HCT116 (cell line): Measurements from ENCODE around the gene TANC1.

Source experiments
- EZH2 ChIP-seq: fragments of 200-600 bp; sonication (generic); IDR thresholded peaks from 2 replicates; pipeline ENCODE4 v1.6.1; 2017; ENCODE audit warnings: antibody characterized with exemption, mixed run types
- EZH2phosphoT487 ChIP-seq: fragments of 200-600 bp; IDR thresholded peaks from 2 replicates; pipeline ENCODE4 v1.6.1; 2018; ENCODE audit warnings: antibody characterized with exemption, borderline replicate concordance
- POLR2A ChIP-seq: IDR thresholded peaks from 2 replicates; pipeline ENCODE4 v1.7.0; 2011; ENCODE audit warnings: borderline replicate concordance; ENCODE audit not compliant: insufficient read depth, insufficient read length; ENCODE audit errors: extremely low read depth
- RAD21 ChIP-seq: IDR thresholded peaks from 2 replicates; pipeline ENCODE4 v1.6.1; 2012; ENCODE audit warnings: low read depth, mild to moderate bottlenecking
- SRF ChIP-seq: IDR thresholded peaks from 2 replicates; pipeline ENCODE4 v1.6.1; 2012; ENCODE audit warnings: low read depth
- YY1 ChIP-seq: IDR thresholded peaks from 2 replicates; pipeline ENCODE4 v1.6.1; 2011; ENCODE audit warnings: low read length, low read depth, moderate library complexity, mild to moderate bottlenecking; ENCODE audit not compliant: insufficient replicate concordance; ENCODE audit errors: extremely low read depth
- TF ChIP-seq, protein P1 (sequence below), 3 experiments: fragments of 200-600 bp in 1 of 3; sonication (generic) in 1 of 3; IDR thresholded peaks in 2 of 3; conservative IDR thresholded peaks in 1 of 3; 2 replicates each; pipeline ENCODE4 v1.5.1; 2012 to 2017; ENCODE audit warnings: low read depth in 2 of 3, low read length in 2 of 3, antibody characterized with exemption in 1 of 3, borderline replicate concordance in 1 of 3, control low read depth in 1 of 3, mild to moderate bottlenecking in 1 of 3, mixed read lengths in 1 of 3, mixed run types in 1 of 3, moderate library complexity in 1 of 3; ENCODE audit not compliant: insufficient read depth in 1 of 3
- TF ChIP-seq, protein P2 (sequence below): IDR thresholded peaks from 2 replicates; pipeline ENCODE4 v1.6.1; 2011; ENCODE audit warnings: mild to moderate bottlenecking, low read length, moderate library complexity; ENCODE audit not compliant: insufficient replicate concordance; ENCODE audit errors: extremely low read depth
- TF ChIP-seq, protein P3 (sequence below): IDR thresholded peaks from 2 replicates; pipeline ENCODE4 v1.6.1; 2012; ENCODE audit warnings: low read depth
- TF ChIP-seq, protein P4 (sequence below): IDR thresholded peaks from 2 replicates; pipeline ENCODE4 v1.6.1; 2012

DNA sequence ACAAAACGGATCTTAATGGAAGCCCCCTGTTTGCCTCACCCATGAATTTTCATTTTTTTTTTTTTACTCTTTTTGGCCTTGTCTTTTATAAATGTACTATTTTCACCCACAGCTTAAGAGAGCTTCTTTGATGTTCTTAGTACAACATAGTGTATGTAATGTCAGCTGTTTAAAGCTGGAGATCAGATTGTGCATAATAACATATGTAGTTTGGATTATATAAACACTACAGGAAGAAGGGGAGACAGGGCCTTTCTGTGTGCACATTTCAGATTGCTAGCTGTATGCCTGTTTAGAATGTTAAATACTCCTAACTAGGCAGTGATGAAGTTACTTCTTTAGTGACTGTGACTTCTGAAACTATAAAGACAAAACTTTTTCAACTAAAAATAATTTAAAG is 2.1 kb upstream of the TANC1 start:
- no peak for TF ChIP-seq YY1
- TF ChIP-seq, protein P1, sequence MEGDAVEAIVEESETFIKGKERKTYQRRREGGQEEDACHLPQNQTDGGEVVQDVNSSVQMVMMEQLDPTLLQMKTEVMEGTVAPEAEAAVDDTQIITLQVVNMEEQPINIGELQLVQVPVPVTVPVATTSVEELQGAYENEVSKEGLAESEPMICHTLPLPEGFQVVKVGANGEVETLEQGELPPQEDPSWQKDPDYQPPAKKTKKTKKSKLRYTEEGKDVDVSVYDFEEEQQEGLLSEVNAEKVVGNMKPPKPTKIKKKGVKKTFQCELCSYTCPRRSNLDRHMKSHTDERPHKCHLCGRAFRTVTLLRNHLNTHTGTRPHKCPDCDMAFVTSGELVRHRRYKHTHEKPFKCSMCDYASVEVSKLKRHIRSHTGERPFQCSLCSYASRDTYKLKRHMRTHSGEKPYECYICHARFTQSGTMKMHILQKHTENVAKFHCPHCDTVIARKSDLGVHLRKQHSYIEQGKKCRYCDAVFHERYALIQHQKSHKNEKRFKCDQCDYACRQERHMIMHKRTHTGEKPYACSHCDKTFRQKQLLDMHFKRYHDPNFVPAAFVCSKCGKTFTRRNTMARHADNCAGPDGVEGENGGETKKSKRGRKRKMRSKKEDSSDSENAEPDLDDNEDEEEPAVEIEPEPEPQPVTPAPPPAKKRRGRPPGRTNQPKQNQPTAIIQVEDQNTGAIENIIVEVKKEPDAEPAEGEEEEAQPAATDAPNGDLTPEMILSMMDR (IDR thresholded peaks at IDR 0.05 in 2 of 3, conservative IDR thresholded peaks at IDR 0.05 in 1 of 3; ENCODE audit: borderline replicate concordance in 1 of 3, insufficient read depth in 1 of 3, low read depth in 2 of 3, low read length in 2 of 3): no peak
- TF ChIP-seq, protein P2, sequence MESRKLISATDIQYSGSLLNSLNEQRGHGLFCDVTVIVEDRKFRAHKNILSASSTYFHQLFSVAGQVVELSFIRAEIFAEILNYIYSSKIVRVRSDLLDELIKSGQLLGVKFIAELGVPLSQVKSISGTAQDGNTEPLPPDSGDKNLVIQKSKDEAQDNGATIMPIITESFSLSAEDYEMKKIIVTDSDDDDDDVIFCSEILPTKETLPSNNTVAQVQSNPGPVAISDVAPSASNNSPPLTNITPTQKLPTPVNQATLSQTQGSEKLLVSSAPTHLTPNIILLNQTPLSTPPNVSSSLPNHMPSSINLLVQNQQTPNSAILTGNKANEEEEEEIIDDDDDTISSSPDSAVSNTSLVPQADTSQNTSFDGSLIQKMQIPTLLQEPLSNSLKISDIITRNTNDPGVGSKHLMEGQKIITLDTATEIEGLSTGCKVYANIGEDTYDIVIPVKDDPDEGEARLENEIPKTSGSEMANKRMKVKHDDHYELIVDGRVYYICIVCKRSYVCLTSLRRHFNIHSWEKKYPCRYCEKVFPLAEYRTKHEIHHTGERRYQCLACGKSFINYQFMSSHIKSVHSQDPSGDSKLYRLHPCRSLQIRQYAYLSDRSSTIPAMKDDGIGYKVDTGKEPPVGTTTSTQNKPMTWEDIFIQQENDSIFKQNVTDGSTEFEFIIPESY: no peak
- TF ChIP-seq EZH2: no peak
- no peak for TF ChIP-seq RAD21
- no peak for TF ChIP-seq POLR2A
- TF ChIP-seq SRF: no peak
- TF ChIP-seq, protein P3, sequence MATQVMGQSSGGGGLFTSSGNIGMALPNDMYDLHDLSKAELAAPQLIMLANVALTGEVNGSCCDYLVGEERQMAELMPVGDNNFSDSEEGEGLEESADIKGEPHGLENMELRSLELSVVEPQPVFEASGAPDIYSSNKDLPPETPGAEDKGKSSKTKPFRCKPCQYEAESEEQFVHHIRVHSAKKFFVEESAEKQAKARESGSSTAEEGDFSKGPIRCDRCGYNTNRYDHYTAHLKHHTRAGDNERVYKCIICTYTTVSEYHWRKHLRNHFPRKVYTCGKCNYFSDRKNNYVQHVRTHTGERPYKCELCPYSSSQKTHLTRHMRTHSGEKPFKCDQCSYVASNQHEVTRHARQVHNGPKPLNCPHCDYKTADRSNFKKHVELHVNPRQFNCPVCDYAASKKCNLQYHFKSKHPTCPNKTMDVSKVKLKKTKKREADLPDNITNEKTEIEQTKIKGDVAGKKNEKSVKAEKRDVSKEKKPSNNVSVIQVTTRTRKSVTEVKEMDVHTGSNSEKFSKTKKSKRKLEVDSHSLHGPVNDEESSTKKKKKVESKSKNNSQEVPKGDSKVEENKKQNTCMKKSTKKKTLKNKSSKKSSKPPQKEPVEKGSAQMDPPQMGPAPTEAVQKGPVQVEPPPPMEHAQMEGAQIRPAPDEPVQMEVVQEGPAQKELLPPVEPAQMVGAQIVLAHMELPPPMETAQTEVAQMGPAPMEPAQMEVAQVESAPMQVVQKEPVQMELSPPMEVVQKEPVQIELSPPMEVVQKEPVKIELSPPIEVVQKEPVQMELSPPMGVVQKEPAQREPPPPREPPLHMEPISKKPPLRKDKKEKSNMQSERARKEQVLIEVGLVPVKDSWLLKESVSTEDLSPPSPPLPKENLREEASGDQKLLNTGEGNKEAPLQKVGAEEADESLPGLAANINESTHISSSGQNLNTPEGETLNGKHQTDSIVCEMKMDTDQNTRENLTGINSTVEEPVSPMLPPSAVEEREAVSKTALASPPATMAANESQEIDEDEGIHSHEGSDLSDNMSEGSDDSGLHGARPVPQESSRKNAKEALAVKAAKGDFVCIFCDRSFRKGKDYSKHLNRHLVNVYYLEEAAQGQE: no peak
- TF ChIP-seq, protein P4, sequence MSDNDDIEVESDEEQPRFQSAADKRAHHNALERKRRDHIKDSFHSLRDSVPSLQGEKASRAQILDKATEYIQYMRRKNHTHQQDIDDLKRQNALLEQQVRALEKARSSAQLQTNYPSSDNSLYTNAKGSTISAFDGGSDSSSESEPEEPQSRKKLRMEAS: no peak
- no peak for TF ChIP-seq EZH2phosphoT487
